Measurements from ENCODE around the gene MOV10. TPM values are rescaled to one million over a fixed set of nuclear protein-coding genes. Genes with fewer than 3 reads are reported as not detected.

Gene MOV10
- total RNA-seq, 6 experiments from 2014 or later = 61.6 to 86.0 (median 83.5) TPM

- no peak for DNase-seq
- TF ChIP-seq, protein P1, sequence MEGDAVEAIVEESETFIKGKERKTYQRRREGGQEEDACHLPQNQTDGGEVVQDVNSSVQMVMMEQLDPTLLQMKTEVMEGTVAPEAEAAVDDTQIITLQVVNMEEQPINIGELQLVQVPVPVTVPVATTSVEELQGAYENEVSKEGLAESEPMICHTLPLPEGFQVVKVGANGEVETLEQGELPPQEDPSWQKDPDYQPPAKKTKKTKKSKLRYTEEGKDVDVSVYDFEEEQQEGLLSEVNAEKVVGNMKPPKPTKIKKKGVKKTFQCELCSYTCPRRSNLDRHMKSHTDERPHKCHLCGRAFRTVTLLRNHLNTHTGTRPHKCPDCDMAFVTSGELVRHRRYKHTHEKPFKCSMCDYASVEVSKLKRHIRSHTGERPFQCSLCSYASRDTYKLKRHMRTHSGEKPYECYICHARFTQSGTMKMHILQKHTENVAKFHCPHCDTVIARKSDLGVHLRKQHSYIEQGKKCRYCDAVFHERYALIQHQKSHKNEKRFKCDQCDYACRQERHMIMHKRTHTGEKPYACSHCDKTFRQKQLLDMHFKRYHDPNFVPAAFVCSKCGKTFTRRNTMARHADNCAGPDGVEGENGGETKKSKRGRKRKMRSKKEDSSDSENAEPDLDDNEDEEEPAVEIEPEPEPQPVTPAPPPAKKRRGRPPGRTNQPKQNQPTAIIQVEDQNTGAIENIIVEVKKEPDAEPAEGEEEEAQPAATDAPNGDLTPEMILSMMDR (IDR thresholded peaks at IDR 0.05) = no peak
- H3K4me3 Mint-ChIP-seq = peak overlapping the region; percentile 74; the same call in 1 of the 2 replicates
- no peaks in the 10 kb centered on the region for H3K9me3 Mint-ChIP-seq
- H3K4me1 Mint-ChIP-seq (ENCODE audit: low read depth) = peaks cover 62% of the 10 kb centered on the region
- peaks cover 1% of the 10 kb centered on the region for H3K27me3 Mint-ChIP-seq (ENCODE audit: insufficient read depth)
- H3K36me3 Mint-ChIP-seq (ENCODE audit: low read depth) = peaks cover 35% of the 10 kb centered on the region
- H3K27ac Mint-ChIP-seq = peak overlapping the region; percentile 92
Measured at GRCh38 chr1:112699425-112700144, 25.1 kb downstream of the MOV10 start.

GRCh38 chr1:112700290-112701226 lies 26.1 kb downstream of the MOV10 start:
- H3K36me3 Mint-ChIP-seq (ENCODE audit: low read depth) = peaks cover 28% of the 10 kb centered on the region
- peak overlapping the region; percentile 74 for H3K4me3 Mint-ChIP-seq
- TF ChIP-seq, protein P1 (IDR thresholded peaks at IDR 0.05) = peak; percentile 39; the same call in 1 of the 2 replicates
- H3K27ac Mint-ChIP-seq = peak overlapping the region; percentile 92
- no peaks in the 10 kb centered on the region for H3K9me3 Mint-ChIP-seq
- DNase-seq = peak; percentile 90
- peaks cover 72% of the 10 kb centered on the region for H3K4me1 Mint-ChIP-seq (ENCODE audit: low read depth)
- H3K27me3 Mint-ChIP-seq (ENCODE audit: insufficient read depth) = peaks cover 7% of the 10 kb centered on the region

DNA sequence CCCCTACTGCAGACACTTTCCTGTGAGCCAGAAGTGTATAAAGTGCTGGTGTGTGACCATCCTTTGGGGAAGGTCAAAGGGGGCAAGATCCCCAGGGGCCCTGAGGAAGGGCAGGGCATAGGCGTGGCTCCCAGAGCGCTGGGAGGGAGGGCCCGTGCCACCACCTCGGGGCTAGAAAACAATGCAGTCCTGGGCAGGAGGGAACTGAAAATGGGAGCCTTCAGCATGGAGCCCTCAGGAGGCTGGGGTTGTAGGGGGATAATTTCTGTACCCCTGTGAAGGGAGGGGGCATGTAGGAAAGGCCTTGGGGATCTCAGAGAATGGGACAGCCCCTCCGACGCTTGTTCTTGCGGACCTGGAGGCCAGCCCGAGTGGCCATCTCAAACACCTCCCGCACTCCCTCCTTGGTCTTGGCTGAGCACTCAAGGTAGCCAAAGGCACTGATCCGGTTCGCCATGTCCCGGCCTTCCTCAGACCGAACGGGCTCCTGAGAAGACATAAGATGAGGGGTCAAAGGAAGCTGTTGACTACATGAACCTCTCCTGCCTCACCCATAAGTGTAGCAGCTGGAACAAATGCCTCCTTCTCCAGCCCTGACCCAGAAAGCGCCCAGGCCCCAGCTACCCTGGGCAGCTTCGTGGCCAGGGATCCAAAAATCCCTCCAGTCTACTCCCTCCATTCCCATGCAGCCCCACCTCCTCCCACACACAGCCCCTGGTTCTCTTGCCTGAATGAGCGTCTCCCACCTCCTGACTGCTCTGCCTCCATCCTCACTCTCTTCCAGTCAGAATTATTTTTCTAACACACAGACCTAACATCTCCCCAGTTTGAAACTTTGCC lies 27.0 kb downstream of the MOV10 start:
- peak overlapping the region; percentile 92 for H3K27ac Mint-ChIP-seq
- no peaks in the 10 kb centered on the region for H3K9me3 Mint-ChIP-seq
- H3K36me3 Mint-ChIP-seq (ENCODE audit: low read depth) = peaks cover 27% of the 10 kb centered on the region
- peaks cover 7% of the 10 kb centered on the region for H3K27me3 Mint-ChIP-seq (ENCODE audit: insufficient read depth)
- H3K4me1 Mint-ChIP-seq (ENCODE audit: low read depth) = peaks cover 73% of the 10 kb centered on the region
- H3K4me3 Mint-ChIP-seq = peak overlapping the region; percentile 74
- no peak for DNase-seq
- TF ChIP-seq, protein P1 (IDR thresholded peaks at IDR 0.05) = no peak; the same call in 1 of the 2 replicates

- peaks cover 27% of the 10 kb centered on the region for H3K36me3 Mint-ChIP-seq (ENCODE audit: low read depth)
- H3K9me3 Mint-ChIP-seq = no peaks in the 10 kb centered on the region
- peak overlapping the region; percentile 47 for H3K4me3 Mint-ChIP-seq
- H3K4me1 Mint-ChIP-seq (ENCODE audit: low read depth) = peaks cover 73% of the 10 kb centered on the region
- peak overlapping the region; percentile 92 for H3K27ac Mint-ChIP-seq
- no peak for DNase-seq
- TF ChIP-seq, protein P1 (IDR thresholded peaks at IDR 0.05) = no peak
- peaks cover 7% of the 10 kb centered on the region for H3K27me3 Mint-ChIP-seq (ENCODE audit: insufficient read depth)
Measured at GRCh38 chr1:112702067-112702395, 27.6 kb downstream of the MOV10 start.
